Myocyte (in vitro differentiated cells): ENCODE data around the gene S100A7. TPM values are rescaled to one million over a fixed set of nuclear protein-coding genes. Genes with fewer than 3 reads are reported as not detected.
"Not testable (repeated sequence)": the region's sequence is repeated elsewhere in the genome, so short reads cannot be mapped to it uniquely, and the experiment has no call there.

ENCODE experiments used
- DNase-seq: peaks from one replicate; pipeline ENCODE4 v3.0.0-alpha.2; 2012; ENCODE audit warnings: low read depth
- total RNA-seq: library from RNA; depleted of rRNA; stranded (reverse); fragments of >200 nt; gene quantifications from 2 replicates; pipeline ENCODE4 v1.2.3, GENCODE V29; 2014

S100A7 gene
- total RNA-seq, 1 donor from 2014 or later: not detected

DNA sequence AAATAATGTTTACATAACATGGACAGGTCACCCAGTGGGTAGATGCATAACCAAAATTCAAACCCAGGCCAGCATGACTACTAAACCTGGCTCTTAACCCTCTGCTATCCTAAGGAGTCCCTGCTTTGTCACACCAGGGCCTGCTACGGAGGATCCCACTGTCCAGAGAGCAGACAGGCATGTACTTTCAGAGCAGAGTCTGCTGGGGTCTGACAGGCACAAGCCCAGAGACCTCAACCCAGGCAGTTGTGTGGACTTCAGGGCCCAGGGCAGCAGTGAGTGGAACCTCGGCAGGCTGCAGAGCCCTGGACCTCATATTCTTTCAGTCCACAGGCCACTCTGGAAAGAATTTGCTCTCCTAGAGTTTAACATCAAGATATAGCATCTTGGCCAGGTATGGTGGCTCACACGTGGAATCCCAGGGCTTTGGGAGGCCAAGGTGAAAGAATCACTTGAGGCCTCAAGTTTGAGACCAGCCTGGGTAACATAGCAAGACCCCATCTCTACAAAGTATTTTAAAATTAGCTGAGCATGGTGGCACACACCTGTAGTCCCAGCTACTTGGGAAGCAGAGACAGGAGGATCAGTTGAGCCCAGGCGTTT lies 16.1 kb upstream of the S100A7 start:
- no peak for DNase-seq

DNA sequence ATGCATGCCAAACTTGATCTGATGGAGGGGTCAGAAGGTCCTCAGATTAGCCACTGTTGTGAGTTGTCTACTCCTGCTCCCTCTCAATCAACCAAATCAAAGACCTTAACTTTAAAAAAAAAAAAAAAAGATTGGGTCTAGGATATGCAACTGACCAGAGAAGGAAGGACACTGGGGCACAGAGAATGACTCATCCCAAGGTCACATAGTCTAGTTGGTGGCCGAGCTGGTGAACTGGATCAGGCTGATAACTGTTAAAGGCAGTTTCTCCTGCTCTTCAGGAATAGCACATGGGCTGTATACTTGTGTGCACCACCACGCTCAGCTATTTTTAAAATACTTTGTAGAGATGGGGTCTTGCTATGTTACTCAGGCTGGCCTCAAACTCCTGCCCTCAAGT lies 14.8 kb upstream of the S100A7 start:
- DNase-seq: no peak

DNA sequence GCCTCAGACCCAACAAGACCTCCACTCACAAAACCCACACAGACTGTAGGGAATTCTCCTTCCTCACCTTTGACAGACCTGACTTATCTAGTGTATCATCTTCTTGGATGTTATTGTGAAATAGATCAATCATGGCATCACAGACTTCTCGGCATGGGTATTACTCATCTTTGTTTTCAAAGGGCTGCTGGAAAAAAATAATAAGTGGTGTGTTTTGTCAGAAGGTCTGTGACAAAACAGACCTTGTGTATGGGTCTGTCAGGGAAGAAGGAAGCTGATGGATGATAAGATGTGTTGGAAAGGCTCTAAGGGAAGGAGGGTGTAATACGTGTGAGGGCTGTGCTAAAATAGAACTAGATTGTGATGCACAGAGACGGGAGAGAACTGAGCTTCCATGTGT lies 13.9 kb upstream of the S100A7 start:
- DNase-seq: no peak

DNA sequence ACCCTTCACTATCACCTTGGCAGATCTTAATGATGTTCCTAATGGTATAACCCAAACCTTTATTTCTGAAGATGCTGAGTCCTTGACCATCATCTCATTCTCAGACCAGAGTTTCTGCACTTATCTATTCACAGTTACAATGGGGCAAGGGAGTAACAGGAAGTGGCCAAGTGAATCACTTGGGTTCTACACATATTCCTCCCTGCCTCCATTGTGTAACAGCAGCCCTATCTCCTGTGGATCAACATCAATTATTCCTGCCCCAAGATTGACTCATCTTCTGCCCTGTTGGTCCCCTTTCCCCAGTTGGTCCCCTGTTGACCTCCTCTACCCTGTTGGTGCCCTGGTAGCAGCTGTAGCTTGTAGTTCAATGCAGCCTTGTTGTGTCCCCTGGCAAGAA lies 10.3 kb upstream of the S100A7 start:
- DNase-seq: no peak

DNA sequence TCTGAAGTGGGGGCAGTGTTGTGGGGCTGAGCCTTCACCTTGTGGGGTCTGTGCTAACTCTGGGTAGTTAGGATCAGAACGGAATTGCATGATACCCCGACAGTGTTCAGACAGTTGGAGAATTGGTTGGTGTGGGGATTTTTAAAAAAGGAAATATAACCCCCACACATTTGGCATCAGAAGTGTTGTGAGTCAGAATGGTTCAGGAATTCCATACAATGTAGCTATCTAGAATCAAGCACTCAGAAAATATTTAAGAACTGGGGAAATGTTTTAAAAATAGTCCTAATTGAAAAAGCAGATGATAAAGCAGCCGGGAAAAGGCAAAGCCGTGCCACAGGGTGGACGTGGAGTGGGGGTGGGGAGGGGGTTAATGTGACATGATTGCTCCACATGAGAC lies 6.5 kb upstream of the S100A7 start:
- no peak for DNase-seq

DNA sequence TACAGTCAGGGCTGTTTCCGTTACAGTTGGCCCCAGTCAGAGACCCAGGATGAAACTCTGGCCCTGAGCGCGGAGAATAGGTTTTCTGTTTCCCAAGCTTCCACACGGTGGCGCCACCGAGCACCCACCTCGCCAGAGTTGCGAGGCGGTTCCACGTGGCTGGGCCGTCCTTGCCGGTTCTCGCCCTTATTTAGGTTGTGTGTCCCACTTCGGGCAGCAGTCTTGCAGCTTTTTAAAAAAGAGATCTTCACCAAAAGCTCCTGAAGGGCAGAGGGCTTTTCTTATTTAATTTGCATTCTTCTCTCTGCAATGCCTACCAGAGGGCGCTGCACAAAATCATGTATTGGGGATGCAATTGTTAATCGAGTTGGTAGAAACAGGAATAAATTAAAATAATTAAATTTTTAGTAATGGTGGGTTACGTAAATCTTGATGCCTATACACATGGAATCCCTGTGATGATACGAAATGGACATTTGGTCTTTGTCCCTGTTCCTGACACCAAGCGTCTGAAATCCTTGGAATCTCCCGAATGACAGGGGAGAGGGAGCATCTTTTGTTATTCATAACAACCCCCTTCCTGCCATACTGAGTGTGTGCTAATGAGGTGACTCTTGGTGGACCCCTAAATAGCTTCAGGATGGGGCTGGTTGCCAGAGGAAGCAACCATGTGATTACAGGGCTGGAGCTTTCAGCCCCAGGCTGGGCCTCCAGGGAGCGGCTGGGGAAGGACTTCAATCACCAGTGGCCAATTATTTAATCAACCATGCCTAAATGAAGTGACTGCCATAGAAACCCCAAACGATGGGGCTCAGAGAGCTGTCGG lies 5.6 kb upstream of the S100A7 start:
- DNase-seq: peak; percentile 41

DNA sequence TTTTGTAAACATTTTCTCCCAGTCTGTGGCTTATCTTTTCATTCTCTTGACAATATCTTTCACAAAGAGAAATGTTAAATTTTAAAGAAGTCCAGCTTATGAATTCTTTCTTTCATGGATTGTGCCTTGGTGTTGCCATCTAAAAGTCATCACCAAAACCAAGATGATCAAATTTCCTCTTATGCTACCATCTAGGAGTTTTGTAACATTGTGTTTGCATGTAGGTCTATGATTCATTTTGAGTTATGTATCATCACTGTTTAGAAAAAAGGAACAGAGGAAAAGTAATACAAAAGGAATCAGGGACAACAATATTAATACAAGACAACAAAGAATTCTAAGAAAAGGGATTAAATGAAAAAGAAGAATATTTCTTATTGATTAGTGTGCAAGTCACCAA lies 2.3 kb upstream of the S100A7 start:
- DNase-seq: not testable (repeated sequence)

DNA sequence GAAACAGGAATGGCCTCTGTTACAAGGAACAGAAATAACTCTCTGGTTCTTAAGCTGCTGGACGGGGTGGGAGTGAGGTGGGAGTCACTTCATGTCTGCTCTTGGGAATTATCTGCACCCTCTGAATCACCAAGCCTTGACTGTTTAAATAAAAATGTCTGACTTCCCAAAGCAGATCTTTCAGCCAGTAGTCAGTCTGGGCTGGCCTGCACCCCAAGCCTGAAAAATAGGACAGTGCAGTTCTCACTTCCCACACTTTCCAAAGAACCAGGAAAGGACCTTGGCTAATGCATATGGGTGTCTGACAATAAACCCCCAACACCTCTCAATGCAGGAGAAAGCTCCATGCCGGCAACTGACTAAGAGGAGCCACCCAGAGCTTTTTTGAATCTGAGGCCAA lies 796 bp downstream of the S100A7 start:
- DNase-seq: no peak

DNA sequence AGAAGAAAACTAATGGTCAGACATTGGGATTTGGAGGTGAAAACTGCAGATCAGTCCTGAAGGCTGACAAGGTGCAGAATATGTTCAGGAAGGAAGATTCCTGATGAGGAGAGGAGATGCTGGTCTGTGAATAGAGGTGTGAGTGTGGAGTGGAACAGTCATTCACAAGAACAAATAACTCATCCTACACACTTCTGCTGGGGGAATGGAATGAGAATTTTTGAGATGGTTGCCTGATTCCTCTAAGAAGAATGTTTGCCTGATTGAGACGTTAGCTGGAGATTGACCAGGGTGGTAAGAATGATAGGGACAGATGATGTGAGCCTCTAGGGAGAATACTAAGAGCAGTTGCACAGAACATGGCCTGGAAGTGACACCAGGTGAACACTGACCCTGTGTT lies 4.1 kb downstream of the S100A7 start:
- DNase-seq: no peak

DNA sequence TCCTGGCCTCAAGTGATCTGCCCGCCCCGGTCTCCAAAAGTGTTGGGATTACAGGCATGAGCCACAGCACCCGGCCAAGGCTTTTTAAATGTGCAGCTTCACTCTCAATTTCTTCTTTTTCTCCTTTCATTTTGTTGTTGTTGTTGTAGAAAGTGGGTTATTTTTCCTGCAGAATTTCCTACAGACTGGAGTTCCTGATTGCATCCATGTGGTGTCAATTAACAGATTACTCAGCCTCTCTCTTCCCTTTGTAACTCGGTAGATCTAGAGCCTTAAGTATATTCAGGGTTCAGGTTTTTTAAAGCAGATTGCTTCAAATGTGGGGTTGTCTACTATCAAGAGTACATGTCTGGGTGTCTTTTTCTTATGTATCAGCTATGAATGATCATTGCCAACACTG lies 11.6 kb downstream of the S100A7 start:
- DNase-seq: not testable (repeated sequence)

DNA sequence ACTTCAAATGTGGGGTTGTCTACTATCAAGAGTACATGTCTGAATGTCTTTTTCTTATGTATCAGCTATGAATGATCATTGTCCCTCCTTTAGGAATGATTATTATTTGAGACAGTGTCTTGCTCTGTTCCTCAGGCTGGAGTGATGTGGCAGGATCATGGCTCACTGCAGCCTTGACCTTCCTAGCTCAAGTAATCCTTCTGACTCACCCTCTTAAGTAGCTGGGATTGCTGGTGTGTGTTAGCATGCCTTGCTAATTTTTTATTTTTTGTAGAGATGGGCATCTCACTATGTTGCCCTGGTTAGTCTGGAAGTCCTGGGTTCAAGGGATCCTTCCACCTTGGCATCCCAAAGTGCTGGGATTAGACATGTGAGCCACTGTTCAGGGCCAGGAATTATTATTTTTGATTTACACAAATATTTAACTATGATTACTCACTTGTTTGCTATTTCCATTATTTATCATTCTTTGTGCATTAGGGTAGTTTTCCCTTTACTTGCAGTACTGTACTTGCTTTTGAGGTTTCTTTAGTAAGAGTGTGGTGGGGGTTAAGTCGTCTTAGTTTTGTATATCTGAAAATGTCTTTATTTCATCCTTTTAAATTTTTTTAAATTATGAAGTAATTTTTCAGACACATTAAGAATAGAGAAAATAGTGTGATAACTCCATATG lies 12.8 kb downstream of the S100A7 start:
- peak; percentile 12 for DNase-seq

DNA sequence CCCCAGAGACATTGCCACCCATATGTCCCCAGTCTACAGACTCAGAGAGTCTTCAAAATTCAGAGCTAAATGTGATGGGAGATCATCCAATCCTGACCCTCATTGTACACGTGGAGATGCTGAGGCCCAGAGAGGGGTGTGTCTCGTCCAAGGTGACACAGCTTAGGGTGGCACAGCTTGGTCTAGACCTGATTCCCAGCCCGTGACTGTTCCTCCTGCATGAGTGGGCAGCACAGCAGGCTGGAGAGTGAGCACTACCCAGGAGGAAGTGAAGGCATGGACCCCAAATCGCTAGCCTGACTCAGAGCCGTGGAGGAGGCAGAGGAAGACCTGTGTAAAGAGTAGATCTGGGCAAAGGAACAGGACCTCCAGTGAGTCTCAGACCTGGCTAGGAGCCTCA lies 16.4 kb downstream of the S100A7 start:
- no peak for DNase-seq

DNA sequence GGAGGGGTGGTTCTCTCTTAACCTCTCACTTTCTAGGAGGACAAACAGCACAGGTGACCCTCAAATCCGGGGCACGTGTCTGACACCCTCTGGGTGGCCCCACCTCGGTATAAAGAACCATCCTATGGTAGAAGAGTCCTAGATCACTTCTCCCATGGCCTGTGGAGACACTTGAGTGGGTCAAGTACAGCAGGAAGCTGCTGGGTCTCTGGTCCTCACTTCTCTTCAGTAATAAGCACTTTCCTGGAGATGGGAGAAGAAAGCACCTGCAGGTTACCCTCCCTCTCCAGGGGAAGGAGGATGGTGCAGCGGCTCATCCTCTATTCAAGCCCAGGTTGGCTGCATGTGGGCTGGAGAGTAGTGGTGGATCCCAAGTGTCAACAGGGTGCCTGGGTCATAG lies 17.0 kb downstream of the S100A7 start:
- DNase-seq: no peak

DNA sequence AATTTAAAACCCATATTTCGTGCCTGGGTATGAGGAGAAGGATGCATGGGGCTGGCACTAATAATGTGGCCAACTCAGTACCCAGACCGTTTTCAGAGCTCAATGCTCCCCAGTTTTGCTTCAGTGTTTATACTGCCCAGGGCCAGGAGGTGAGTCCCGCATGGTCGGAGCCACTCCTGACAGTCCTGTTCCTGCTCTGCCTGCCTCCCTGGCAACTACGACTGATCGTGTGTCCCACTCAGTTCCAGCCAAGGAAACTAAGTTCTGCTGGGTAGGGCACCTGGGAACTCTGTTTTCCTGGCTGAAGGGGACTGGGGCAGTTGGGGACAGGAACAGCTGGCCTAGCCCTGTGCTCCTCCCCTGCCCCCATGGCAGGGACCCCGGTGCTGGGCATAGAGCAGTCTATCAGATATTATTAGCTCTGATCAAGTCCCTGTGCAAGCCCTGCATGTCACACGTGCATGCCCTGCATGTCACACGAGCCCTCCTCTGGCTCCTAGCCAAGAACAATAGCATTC lies 19.2 kb downstream of the S100A7 start:
- DNase-seq: no peak

DNA sequence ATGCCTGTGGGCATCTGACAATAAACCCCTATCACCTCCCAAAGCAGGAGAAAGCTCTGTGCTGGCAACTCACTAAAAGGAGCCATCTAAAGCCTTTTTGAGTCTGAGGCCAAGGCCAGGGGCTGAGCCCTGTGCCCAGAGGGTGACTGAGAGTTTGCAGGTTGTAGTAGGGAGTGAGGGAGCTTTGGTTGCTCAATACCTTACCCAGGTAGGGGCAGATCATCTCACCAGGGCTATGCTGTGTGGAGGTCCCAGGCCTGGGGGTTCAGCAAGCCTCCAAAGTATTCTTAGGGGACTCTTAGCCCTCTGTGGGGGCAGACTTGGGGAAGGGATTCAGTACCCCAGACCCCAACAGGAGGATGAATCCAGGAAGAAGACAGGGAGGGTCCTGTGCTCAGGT lies 21.2 kb downstream of the S100A7 start:
- no peak for DNase-seq

DNA sequence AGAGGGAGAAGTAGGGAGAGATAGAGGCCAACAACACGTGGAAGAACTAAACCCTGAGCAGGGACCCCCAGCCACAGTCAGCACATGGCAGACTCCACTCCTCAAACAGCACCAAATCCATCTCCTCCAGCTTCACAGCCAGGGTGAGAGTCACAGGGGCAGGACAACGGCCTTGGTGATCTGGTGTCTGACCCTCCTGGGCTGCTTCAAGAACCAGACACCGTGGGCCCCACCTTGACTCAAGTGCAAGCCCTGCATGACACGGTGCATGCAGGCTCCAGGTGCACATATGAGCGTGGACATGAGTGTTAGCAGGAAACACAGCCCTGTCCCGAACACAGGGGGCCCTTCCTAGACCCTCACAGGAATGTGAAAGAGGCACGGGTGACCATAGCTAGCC lies 21.9 kb downstream of the S100A7 start:
- DNase-seq: no peak

DNA sequence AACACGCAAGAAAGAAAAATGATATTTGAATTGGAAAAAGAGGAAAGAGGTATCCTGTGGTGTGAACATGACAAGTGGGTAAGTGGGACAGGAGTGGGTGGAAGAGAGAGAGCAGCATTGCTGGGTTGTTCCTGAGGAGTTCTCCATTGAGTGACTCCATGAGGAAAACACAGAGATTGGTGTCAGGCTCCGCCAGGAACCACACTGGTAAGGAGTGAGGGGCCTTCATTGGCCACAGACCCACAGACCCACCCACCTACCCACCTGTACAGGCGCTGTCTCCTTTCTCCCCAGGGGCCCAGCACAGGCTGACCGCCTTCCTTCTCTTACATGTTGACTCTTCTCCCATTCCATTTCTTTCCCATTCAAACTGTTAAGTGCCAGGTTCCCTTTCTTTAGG lies 23.2 kb downstream of the S100A7 start:
- DNase-seq: no peak

DNA sequence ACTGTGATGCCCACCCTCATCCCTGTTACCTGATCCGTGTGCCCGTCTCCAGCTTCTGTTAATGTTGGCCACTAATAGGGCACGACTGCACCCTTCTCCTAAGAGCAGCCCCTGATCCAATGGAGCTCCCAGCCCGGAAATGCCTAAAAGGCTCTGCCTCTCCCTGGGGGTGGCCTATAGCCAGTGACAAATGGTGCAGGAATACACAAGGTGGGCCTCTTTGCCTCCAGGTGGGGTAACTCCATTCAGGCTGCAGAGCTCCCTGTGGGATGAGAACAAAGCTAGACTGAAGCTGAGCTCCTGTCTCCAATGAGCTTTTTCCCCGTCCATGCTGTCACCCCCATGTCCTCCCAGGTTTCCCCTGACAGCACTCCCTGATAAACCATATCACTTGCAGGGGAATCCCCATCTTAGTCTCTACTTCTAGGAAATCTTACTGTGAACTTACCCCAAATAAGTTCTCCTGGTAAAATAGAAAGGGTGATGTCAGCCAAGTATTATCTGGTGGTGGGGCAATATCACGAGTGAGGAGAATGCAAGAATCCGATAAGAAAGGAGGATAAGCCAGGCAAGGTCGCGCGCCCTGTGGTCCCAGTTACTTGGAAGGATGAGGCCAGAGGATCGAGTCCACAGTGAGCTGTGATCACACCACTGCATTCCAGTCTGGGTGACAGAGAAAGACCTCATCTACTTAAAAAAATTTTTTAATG lies 25.6 kb downstream of the S100A7 start:
- no peak for DNase-seq

DNA sequence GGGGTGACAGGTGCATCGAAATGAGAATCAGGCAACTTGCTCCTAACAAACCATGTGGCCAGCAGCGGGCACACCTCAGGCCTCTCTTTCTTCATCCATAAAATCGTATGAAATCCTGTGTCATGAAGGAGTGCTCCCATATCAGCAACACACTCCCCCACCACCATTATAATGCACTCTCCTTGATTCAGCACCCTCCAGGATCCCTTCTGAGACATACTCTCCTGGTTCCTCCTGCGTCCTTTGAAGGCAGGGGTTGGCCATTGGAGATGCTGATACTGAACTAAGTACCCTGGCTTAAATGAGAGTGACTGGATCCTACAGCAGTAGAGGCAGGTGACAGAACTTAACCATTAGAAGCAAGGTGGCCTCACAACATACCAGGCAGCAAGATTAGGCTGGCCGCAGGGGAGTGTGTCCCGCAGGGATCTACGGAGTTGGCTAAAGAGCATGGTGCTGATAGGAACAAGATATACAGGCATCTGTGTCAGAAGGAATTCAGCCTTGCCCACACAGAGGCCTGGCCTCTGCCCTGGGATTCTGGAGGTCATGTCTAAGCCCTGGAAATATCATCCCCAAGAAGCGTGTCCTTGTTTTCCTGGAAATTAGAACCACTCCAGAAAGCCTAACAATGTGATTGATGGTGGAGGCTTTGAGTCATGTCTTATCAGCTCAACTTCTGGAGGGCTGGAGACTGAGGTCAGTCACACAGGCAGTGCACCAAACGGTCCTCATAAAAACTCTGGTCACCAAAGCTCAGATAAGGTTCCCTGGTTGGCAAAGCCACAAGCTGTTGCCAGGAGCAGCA lies 27.4 kb downstream of the S100A7 start:
- DNase-seq: no peak

DNA sequence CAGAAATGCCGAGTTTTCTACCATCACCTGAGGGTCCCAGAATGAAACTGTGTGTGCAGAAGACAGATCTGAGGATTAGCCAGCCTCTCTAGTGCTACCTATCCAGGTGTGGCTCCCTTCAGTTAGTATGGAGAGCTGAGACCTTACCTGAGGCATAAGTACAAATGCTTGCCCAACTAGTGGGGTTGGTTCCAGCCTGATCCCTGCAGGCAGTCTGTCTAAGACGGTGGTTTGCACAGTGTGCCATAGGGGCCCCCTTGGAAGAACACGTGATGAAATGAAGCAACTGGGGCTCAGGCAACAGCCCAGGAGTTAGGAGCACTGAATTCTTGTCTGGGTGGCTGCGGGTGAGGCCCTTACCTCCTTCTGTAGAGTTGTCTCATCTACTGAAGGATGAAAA lies 28.5 kb downstream of the S100A7 start:
- DNase-seq: no peak

DNA sequence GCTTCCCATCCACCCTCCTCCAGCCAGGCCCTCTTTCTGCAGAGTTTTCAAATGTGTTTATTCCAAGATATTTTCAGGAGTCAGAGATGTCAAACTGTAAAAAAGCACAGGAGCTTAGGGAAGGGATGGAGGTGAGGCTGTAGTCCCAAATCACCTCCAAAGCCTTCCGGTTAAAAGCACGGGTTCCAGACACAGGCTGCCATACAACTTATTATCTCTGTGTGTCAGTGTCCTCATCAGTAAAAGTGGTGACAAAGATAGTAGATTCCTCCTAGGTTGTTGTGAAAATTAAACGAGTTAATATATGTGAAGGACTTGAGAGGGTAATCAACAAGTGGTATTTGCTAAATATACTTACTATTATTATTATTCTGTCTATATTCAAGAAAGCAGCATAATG lies 29.0 kb downstream of the S100A7 start:
- no peak for DNase-seq
